ENCODE data around the gene COL13A1. TPM values are rescaled to one million over a fixed set of nuclear protein-coding genes. Genes with fewer than 3 reads are reported as not detected.

COL13A1 gene
- total RNA-seq, 1 donor from 2014 or later = 29.2 TPM

- Mint-ChIP-seq H3K9me3 (ENCODE audit: unreplicated experiment) (no peaks in the 10 kb centered on the region), H3K36me3 (ENCODE audit: unreplicated experiment) (no peaks in the 10 kb centered on the region), H3K27me3 (ENCODE audit: unreplicated experiment) (no peaks in the 10 kb centered on the region), H3K4me1 (ENCODE audit: unreplicated experiment) (peaks cover 32% of the 10 kb centered on the region), H3K27ac (ENCODE audit: unreplicated experiment) (no peak overlapping the region), H3K4me3 (ENCODE audit: unreplicated experiment) (no peak overlapping the region)
- DNase-seq (ENCODE audit: extremely low spot score, unreplicated experiment) = no peak
- TF ChIP-seq, protein P1, sequence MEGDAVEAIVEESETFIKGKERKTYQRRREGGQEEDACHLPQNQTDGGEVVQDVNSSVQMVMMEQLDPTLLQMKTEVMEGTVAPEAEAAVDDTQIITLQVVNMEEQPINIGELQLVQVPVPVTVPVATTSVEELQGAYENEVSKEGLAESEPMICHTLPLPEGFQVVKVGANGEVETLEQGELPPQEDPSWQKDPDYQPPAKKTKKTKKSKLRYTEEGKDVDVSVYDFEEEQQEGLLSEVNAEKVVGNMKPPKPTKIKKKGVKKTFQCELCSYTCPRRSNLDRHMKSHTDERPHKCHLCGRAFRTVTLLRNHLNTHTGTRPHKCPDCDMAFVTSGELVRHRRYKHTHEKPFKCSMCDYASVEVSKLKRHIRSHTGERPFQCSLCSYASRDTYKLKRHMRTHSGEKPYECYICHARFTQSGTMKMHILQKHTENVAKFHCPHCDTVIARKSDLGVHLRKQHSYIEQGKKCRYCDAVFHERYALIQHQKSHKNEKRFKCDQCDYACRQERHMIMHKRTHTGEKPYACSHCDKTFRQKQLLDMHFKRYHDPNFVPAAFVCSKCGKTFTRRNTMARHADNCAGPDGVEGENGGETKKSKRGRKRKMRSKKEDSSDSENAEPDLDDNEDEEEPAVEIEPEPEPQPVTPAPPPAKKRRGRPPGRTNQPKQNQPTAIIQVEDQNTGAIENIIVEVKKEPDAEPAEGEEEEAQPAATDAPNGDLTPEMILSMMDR (IDR thresholded peaks at IDR 0.05) = no peak
Measured at GRCh38 chr10:69838418-69838817, 36.7 kb downstream of the COL13A1 start.

DNA sequence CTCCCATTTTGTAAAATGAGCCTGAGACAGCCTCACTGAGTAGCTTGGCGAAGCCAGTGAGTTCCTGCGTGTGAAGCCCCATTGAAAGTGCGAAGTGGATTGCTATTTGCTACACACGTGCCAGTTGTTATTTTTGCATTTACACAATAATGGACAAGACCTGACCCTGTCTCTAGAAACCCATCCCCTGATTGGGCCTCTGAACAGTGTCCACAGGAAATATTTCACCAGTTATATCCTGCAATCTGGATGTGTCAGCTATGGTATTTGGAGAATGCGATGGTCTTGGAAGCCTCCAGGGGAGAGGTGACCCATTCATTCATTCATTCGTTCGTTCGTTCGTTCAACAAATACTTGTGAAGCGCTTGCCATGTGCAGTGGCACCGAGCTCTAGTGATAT is 37.1 kb downstream of the COL13A1 start:
- Mint-ChIP-seq H3K27ac (ENCODE audit: unreplicated experiment) (no peak overlapping the region), H3K4me3 (ENCODE audit: unreplicated experiment) (no peak overlapping the region), H3K4me1 (ENCODE audit: unreplicated experiment) (peaks cover 32% of the 10 kb centered on the region), H3K27me3 (ENCODE audit: unreplicated experiment) (no peaks in the 10 kb centered on the region), H3K36me3 (ENCODE audit: unreplicated experiment) (no peaks in the 10 kb centered on the region), H3K9me3 (ENCODE audit: unreplicated experiment) (no peaks in the 10 kb centered on the region)
- TF ChIP-seq, protein P1 (IDR thresholded peaks at IDR 0.05) = no peak
- no peak for DNase-seq (ENCODE audit: extremely low spot score, unreplicated experiment)

DNA sequence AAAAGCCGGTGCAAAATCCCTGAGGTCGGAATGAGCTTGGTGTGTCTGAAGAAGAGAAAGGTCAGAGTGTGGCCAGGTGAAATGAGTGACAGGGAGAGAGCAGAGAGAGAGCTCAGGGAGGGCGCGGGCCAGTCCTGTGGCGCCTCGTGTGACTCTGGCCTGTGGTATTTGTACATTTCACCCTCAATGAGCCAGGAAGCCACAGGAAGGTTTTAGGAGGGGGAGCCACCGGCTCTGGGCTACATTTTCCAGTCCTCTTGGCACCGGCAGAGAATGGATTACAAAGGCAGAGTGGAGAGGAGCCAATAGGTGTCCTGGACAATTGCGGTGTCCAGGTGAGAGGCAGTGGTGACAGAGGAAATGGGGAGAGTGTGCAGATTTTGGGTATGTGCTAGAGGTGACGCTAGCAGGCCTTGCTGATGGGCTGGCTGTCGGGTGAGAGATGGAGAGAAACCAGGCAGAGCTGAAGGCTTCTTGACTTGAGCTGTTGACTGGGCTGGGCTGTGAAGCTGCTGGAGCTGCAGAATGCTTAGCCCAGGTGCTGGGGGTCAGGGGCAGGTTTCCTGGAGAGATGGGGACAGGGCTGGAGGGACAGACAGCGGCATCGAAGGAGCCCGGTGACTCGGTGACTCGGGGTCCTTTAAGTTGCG is 38.1 kb downstream of the COL13A1 start:
- H3K27ac Mint-ChIP-seq (ENCODE audit: unreplicated experiment) = peak overlapping the region; percentile 3
- DNase-seq (ENCODE audit: extremely low spot score, unreplicated experiment) = no peak
- H3K27me3 Mint-ChIP-seq (ENCODE audit: unreplicated experiment) = no peaks in the 10 kb centered on the region
- TF ChIP-seq, protein P1 (IDR thresholded peaks at IDR 0.05) = no peak
- H3K36me3 Mint-ChIP-seq (ENCODE audit: unreplicated experiment) = no peaks in the 10 kb centered on the region
- no peaks in the 10 kb centered on the region for H3K9me3 Mint-ChIP-seq (ENCODE audit: unreplicated experiment)
- H3K4me1 Mint-ChIP-seq (ENCODE audit: unreplicated experiment) = peaks cover 32% of the 10 kb centered on the region
- H3K4me3 Mint-ChIP-seq (ENCODE audit: unreplicated experiment) = no peak overlapping the region

GRCh38 chr10:69840773-69841172 is 39.1 kb downstream of the COL13A1 start:
- Mint-ChIP-seq H3K27ac (ENCODE audit: unreplicated experiment) (no peak overlapping the region), H3K9me3 (ENCODE audit: unreplicated experiment) (no peaks in the 10 kb centered on the region), H3K36me3 (ENCODE audit: unreplicated experiment) (no peaks in the 10 kb centered on the region), H3K27me3 (ENCODE audit: unreplicated experiment) (no peaks in the 10 kb centered on the region), H3K4me1 (ENCODE audit: unreplicated experiment) (peaks cover 37% of the 10 kb centered on the region), H3K4me3 (ENCODE audit: unreplicated experiment) (no peak overlapping the region)
- TF ChIP-seq, protein P1 (IDR thresholded peaks at IDR 0.05) = no peak
- DNase-seq (ENCODE audit: extremely low spot score, unreplicated experiment) = no peak

DNA sequence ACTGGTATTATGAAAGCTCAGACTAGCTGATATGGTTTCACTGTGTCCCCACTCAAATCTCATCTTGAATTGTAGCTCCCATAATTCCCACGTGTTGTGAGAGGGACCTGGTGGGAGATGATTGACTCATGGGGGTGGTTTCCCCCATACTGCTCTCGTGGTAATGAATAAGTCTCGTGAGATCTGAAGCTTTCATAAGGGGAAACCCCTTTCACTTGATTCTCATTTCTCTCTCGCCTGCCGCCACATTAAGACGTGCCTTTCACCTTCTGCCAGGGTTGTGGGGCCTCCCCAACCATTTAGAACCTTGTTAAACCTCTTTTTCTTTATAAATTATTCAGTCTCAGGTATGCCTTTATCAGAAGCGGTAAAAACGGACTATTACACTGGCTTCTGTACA is 40.3 kb downstream of the COL13A1 start:
- Mint-ChIP-seq H3K4me3 (ENCODE audit: unreplicated experiment) (no peak overlapping the region), H3K4me1 (ENCODE audit: unreplicated experiment) (peaks cover 43% of the 10 kb centered on the region), H3K27me3 (ENCODE audit: unreplicated experiment) (no peaks in the 10 kb centered on the region), H3K27ac (ENCODE audit: unreplicated experiment) (no peak overlapping the region), H3K36me3 (ENCODE audit: unreplicated experiment) (no peaks in the 10 kb centered on the region), H3K9me3 (ENCODE audit: unreplicated experiment) (no peaks in the 10 kb centered on the region)
- no peak for DNase-seq (ENCODE audit: extremely low spot score, unreplicated experiment)
- TF ChIP-seq, protein P1 (IDR thresholded peaks at IDR 0.05) = no peak

Data from osteocyte (in vitro differentiated cells).